Psoas muscle (tissue), 8 donors: ENCODE data around the gene RBBP8. TPM values are rescaled to one million over a fixed set of nuclear protein-coding genes. Genes with fewer than 3 reads are reported as not detected.
"Not testable (repeated sequence)": the region's sequence is repeated elsewhere in the genome, so short reads cannot be mapped to it uniquely, and the experiment has no call there.

Experiments used
- ATAC-seq, 4 donors: fragments of 200-7000 bp; cut with Tn5 transposase; one replicate each; pipeline ENCODE4 v1.9.1; 2020; ENCODE audit warnings: moderate library complexity in 3 of 4, mild to moderate bottlenecking in 2 of 4
- DNase-seq, 2 donors: peaks; one replicate each; pipeline ENCODE4 v3.0.0-alpha.2; 2020
- H3K27ac ChIP-seq: fragments of 200-600 bp; one replicate; pipeline ENCODE4 v1.8.0; 2022
- H3K27me3 ChIP-seq, 3 donors: fragments of 200-600 bp in 1 of 3; one replicate each; pipeline versions ENCODE4 v1.6.1 to v1.8.0; 2013 to 2022; ENCODE audit warnings: low read length in 2 of 3, mild to moderate bottlenecking in 2 of 3, moderate library complexity in 1 of 3; ENCODE audit not compliant: insufficient read depth in 3 of 3
- H3K36me3 ChIP-seq, 2 donors: fragments of 200-600 bp in 1 of 2; one replicate each; pipeline versions ENCODE4 v1.6.1 to v1.8.0; 2013 to 2022; ENCODE audit warnings: low read depth in 1 of 2, mild to moderate bottlenecking in 1 of 2, moderate library complexity in 1 of 2; ENCODE audit not compliant: insufficient read depth in 1 of 2
- H3K4me1 ChIP-seq: fragments of 200-600 bp; one replicate; pipeline ENCODE4 v1.8.0; 2022
- H3K4me3 ChIP-seq: fragments of 200-600 bp; one replicate; pipeline ENCODE4 v1.8.0; 2022; ENCODE audit warnings: mild to moderate bottlenecking
- H3K9me3 ChIP-seq: fragments of 200-600 bp; one replicate; pipeline ENCODE4 v1.8.0; 2022
- CTCF ChIP-seq: fragments of 200-600 bp; IDR thresholded peaks from one replicate; pipeline ENCODE4 v1.8.0; 2022; ENCODE audit warnings: antibody characterized with exemption
- WGBS, 3 donors: extraction: QIAGEN DNeasy Blood & Tissue Kit; methylation state at CpG; one replicate each; pipeline versions ENCODE4 v1.1.6 to v1.1.7; 2013; 5-methylcytosine and 5-hydroxymethylcytosine counted together
- intact Hi-C, 2 donors: fragments of 100-400 bp; cut with DNase I; formaldehyde crosslinking; loops; one replicate each; pipeline versions ENCODE4 v1.11.0 to v1.14.2; 2022
- polyA plus RNA-seq, 3 donors: library from polyadenylated mRNA; stranded (reverse); fragments of 200-250 nt; gene quantifications; one replicate each; pipeline ENCODE4 v1.2.3, GENCODE V29; 2013
- total RNA-seq, 4 donors: library from RNA; stranded (reverse); fragmentation: NEBNext Ultra II Directional in 2 of 4; extraction: Animal tissue kit (Norgen Biotek cat#: 25700) in 2 of 4; gene quantifications; one replicate each; pipeline versions ENCODE4 v1.2.1 to v1.2.4, GENCODE V29; 2021 to 2023
- donor health status: healthy with polysubstance abuse.
- donor health status: DM: no; HTN: no; CAD: no; lungs with moderate emphysema.
- donor health status: Bipolar disorder and iron deficiency.
- donor health status: healthy.
- donor health status: DM: yes; HTN: yes; CAD: no.
- donor health status: DM: no; HTN: no; CAD: no.
- donor health status: DM: no; HTN: no; CAD: no.
- donor health status: DM: yes; HTN: yes; CAD: no.

RBBP8 gene
- total and polyA plus RNA-seq, 7 donors = 2.0 to 6.6 (median 2.8) TPM

- no peak for ATAC-seq
These were observed 31.0 kb upstream of the RBBP8 start for GRCh38 chr18:22902093-22902492.

GRCh38 chr18:22903248-22903647 is 29.9 kb upstream of the RBBP8 start:
- H3K36me3 ChIP-seq, H3K27ac ChIP-seq, H3K9me3 ChIP-seq, DNase-seq, H3K27me3 ChIP-seq, H3K4me3 ChIP-seq, intact Hi-C loops, ATAC-seq, H3K4me1 ChIP-seq: not testable (repeated sequence)
- 81 to 90% (median 87%) methylated on average over 2 of the region's 2 CpGs for WGBS, 3 donors

More at GRCh38 chr18:22902093-22902492, 31.0 kb upstream of the RBBP8 start:
- H3K36me3 ChIP-seq = no peaks in the 10 kb centered on the region
- intact Hi-C loops = no loop called here
- no peaks in the 10 kb centered on the region for H3K9me3 ChIP-seq
- H3K27ac ChIP-seq = no peak overlapping the region
- no peak for DNase-seq
- H3K27me3 ChIP-seq = no peaks in the 10 kb centered on the region
- no peaks in the 10 kb centered on the region for H3K4me1 ChIP-seq
- no peak overlapping the region for H3K4me3 ChIP-seq
- no peak for TF ChIP-seq CTCF

- ATAC-seq (no peak), DNase-seq (no peak)
- no peaks in the 10 kb centered on the region for H3K36me3 ChIP-seq
- no peaks in the 10 kb centered on the region for H3K4me1 ChIP-seq
- no peaks in the 10 kb centered on the region for H3K27me3 ChIP-seq
- no peak for TF ChIP-seq CTCF
- no peak overlapping the region for H3K4me3 ChIP-seq
- intact Hi-C loops = no loop called here
- no peaks in the 10 kb centered on the region for H3K9me3 ChIP-seq
- H3K27ac ChIP-seq = no peak overlapping the region
- 84 to 97% (median 93%) methylated on average over 1 of the region's 1 CpG for WGBS, 3 donors
These were observed 21.0 kb upstream of the RBBP8 start for GRCh38 chr18:22912149-22912548.

- WGBS, 3 donors = 93 to 95% (median 95%) methylated on average over 1 of the region's 1 CpG
- Histone ChIP-seq H3K4me3 (no peak overlapping the region), H3K27ac (no peak overlapping the region), H3K36me3 (no peaks in the 10 kb centered on the region), H3K4me1 (no peaks in the 10 kb centered on the region), H3K9me3 (no peaks in the 10 kb centered on the region), H3K27me3 (no peaks in the 10 kb centered on the region)
- no peak for ATAC-seq
- intact Hi-C loops = no loop called here
- no peak for TF ChIP-seq CTCF
- no peak for DNase-seq
These were observed 20.3 kb upstream of the RBBP8 start for GRCh38 chr18:22912835-22913234.

GRCh38 chr18:22913861-22914260 is 19.3 kb upstream of the RBBP8 start:
- no peak for ATAC-seq
- DNase-seq = no peak
- no peak for TF ChIP-seq CTCF
- no peaks in the 10 kb centered on the region for H3K4me1 ChIP-seq
- no peak overlapping the region for H3K27ac ChIP-seq
- no peaks in the 10 kb centered on the region for H3K36me3 ChIP-seq
- no peaks in the 10 kb centered on the region for H3K9me3 ChIP-seq
- no peak overlapping the region for H3K4me3 ChIP-seq
- intact Hi-C loops = no loop called here
- H3K27me3 ChIP-seq = no peaks in the 10 kb centered on the region
- WGBS, 3 donors = 40 to 47% (median 45%) methylated on average over 3 of the region's 3 CpGs
